OCI-LY3 (cell line): Measurements from ENCODE around the gene ANKRD11.

ENCODE experiments used
- H2AFZ ChIP-seq: fragments of 200-600, 300-600 bp; shearing (Covaris generic); 2 replicates; pipeline ENCODE4 v1.6.0; 2014; ENCODE audit warnings: antibody characterized with exemption, low read depth, low read length
- H3K27ac ChIP-seq: fragments of 200-600, 300-600 bp; sonication (generic); 2 replicates; pipeline ENCODE4 v1.5.1; 2014; ENCODE audit warnings: mild to moderate bottlenecking, low read length, moderate library complexity, mixed read lengths
- H3K27me3 ChIP-seq: fragments of 200-600, 300-600 bp; sonication (generic); 2 replicates; pipeline ENCODE4 v1.6.1; 2014; ENCODE audit warnings: low read depth, low read length, mixed read lengths
- H3K36me3 ChIP-seq: fragments of 200-600, 300-600 bp; sonication (generic); replicated peaks from 2 replicates; pipeline ENCODE3; 2014; ENCODE audit warnings: low read depth, low read length, mixed read lengths
- H3K4me1 ChIP-seq: fragments of 300-600, 200-600 bp; sonication (generic); 2 replicates; pipeline ENCODE4 v1.6.1; 2014; ENCODE audit warnings: low read length, mixed read lengths
- H3K4me2 ChIP-seq: fragments of 200-600, 300-600 bp; sonication (generic); 2 replicates; pipeline ENCODE4 v1.6.1; 2014; ENCODE audit warnings: low read length, mixed read lengths
- H3K4me3 ChIP-seq: fragments of 300-600, 200-600 bp; sonication (generic); 2 replicates; pipeline ENCODE4 v1.5.1; 2014; ENCODE audit warnings: antibody characterized with exemption, mild to moderate bottlenecking, low read length, moderate library complexity
- H3K79me2 ChIP-seq: fragments of 300-600, 200-600 bp; shearing (Covaris generic); 2 replicates; pipeline ENCODE4 v1.6.1; 2014; ENCODE audit warnings: mild to moderate bottlenecking, low read length, mixed read lengths
- H3K9ac ChIP-seq: fragments of 300-600, 200-600 bp; shearing (Covaris generic); 2 replicates; pipeline ENCODE4 v1.6.0; 2014; ENCODE audit warnings: mild to moderate bottlenecking, low read length, moderate library complexity
- H3K9me3 ChIP-seq: fragments of 200-600, 300-600 bp; shearing (Covaris generic); 2 replicates; pipeline ENCODE4 v1.6.1; 2014; ENCODE audit warnings: low read length, mixed read lengths; ENCODE audit not compliant: insufficient read depth
- H4K20me1 ChIP-seq: fragments of 200-600, 300-600 bp; sonication (generic); 2 replicates; pipeline ENCODE4 v1.6.1; 2016; ENCODE audit warnings: low read length, mixed read lengths; ENCODE audit not compliant: insufficient read depth
- EZH2phosphoT487 ChIP-seq: fragments of 200-600 bp; shearing (Covaris generic); IDR thresholded peaks from 2 replicates; pipeline ENCODE4 v1.6.1; 2018; ENCODE audit warnings: antibody characterized with exemption, mixed run types, low read depth
- TF ChIP-seq, protein P1 (sequence below): fragments of 200-600, 300-600 bp; sonication (generic); IDR thresholded peaks from 2 replicates; pipeline ENCODE4 v1.5.1; 2014; ENCODE audit warnings: antibody characterized with exemption, low read length, low read depth

Gene ANKRD11

DNA sequence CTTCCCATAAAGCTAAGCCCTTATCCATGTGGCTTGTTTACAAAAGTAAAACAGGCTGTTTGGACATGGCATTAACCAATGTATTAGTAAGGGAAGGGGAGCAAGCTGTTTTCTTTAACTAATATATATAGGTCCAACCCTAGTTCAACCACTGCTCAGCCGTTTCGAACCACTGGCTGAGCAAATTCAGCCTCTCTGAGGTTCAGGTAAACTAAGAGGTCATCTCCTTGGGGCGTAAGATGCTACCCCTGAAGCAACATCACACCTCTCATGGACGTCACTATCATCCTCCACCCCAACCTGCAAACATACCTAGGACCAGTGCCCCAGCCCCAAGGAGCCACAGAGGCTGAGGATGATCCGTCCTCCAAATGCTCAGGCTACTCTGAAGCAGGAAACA lies 45.2 kb downstream of the ANKRD11 start:
- no peak overlapping the region for H3K9ac ChIP-seq
- peaks cover 100% of the 10 kb centered on the region for H4K20me1 ChIP-seq
- H3K4me1 ChIP-seq, result no peaks in the 10 kb centered on the region
- H3K4me3 ChIP-seq, result no peak overlapping the region
- no peaks in the 10 kb centered on the region for H3K9me3 ChIP-seq
- no peak overlapping the region for H2AFZ ChIP-seq
- peaks cover 100% of the 10 kb centered on the region for H3K79me2 ChIP-seq
- H3K27me3 ChIP-seq, result no peaks in the 10 kb centered on the region
- no peaks in the 10 kb centered on the region for H3K36me3 ChIP-seq
- no peak overlapping the region for H3K4me2 ChIP-seq
- no peak for TF ChIP-seq EZH2phosphoT487
- TF ChIP-seq, protein P1, sequence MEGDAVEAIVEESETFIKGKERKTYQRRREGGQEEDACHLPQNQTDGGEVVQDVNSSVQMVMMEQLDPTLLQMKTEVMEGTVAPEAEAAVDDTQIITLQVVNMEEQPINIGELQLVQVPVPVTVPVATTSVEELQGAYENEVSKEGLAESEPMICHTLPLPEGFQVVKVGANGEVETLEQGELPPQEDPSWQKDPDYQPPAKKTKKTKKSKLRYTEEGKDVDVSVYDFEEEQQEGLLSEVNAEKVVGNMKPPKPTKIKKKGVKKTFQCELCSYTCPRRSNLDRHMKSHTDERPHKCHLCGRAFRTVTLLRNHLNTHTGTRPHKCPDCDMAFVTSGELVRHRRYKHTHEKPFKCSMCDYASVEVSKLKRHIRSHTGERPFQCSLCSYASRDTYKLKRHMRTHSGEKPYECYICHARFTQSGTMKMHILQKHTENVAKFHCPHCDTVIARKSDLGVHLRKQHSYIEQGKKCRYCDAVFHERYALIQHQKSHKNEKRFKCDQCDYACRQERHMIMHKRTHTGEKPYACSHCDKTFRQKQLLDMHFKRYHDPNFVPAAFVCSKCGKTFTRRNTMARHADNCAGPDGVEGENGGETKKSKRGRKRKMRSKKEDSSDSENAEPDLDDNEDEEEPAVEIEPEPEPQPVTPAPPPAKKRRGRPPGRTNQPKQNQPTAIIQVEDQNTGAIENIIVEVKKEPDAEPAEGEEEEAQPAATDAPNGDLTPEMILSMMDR, result no peak
- no peak overlapping the region for H3K27ac ChIP-seq

DNA sequence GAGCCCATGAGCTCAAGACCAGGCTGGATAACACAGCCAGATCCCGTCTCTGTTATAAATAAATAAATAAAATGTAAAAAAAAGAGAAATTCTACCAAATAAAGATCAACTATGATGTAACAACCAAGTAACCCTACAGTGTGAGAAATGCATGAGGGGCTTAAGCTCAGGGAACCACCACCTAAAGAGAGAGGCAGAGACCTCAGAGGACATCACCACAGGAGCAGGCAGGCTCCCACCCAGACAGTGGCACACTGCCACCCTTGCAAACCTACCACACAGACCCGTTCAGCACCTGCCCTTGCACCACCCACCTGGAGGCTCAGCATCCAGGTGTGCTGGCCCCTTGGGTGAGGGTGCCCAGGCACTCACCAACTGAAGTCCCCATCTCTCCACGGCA lies 45.6 kb downstream of the ANKRD11 start:
- Histone ChIP-seq H3K36me3 (no peaks in the 10 kb centered on the region), H3K27ac (no peak overlapping the region), H3K9me3 (no peaks in the 10 kb centered on the region), H3K9ac (no peak overlapping the region), H3K4me2 (no peak overlapping the region), H3K79me2 (peaks cover 100% of the 10 kb centered on the region), H2AFZ (no peak overlapping the region), H3K27me3 (no peaks in the 10 kb centered on the region), H3K4me1 (no peaks in the 10 kb centered on the region), H4K20me1 (peaks cover 100% of the 10 kb centered on the region), H3K4me3 (no peak overlapping the region)
- TF ChIP-seq EZH2phosphoT487, result no peak
- TF ChIP-seq, protein P1, result no peak

DNA sequence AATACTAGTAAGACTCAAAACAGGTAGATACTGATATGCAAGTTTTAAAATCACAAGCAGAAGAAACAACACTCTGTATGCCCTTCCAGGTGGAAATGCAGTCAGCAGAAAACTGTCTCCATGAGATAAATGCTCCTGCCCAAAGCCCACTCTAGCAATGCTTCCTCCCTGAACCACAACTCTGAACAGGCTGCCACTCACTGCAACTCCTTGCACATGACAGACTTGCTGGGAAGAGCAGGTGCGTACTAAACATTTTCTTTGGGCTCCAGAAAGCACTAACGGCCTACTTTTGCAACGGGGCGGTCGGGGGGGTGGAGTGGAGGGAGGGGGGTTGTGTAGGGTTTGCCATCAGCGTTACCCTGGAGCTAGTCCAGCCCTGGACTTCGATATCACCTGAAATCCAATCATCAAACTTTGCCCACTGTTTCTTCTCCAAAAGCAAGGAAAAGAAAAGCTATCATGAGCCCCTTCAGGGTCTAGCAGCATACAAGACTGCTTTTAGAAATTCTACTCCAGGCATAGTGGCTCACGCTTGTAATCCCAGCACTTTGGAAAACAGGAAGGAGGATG lies 46.1 kb downstream of the ANKRD11 start:
- Histone ChIP-seq H3K4me1 (no peaks in the 10 kb centered on the region), H2AFZ (no peak overlapping the region), H3K79me2 (peaks cover 100% of the 10 kb centered on the region), H3K27me3 (no peaks in the 10 kb centered on the region), H3K9me3 (no peaks in the 10 kb centered on the region), H4K20me1 (peaks cover 100% of the 10 kb centered on the region), H3K4me3 (no peak overlapping the region), H3K36me3 (no peaks in the 10 kb centered on the region), H3K4me2 (no peak overlapping the region), H3K27ac (no peak overlapping the region), H3K9ac (no peak overlapping the region)
- TF ChIP-seq EZH2phosphoT487, result no peak
- TF ChIP-seq, protein P1, result no peak

DNA sequence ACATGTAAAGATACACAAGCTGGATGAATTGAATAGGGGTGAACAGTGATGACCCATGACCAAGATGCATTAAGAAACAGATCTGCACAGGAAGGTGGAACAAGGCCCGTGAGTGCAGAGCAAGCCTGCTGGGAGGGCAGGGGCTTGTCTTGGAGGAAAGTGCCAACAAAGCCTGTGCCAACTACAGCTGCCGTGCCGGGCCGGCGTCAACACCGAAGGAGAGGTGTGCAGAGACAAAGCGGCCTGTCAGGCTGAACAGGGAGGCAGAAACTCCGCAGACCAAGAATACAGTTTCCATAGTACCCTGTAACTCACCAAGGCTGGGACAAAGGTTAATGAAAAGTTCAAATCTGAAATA lies 46.7 kb downstream of the ANKRD11 start:
- no peaks in the 10 kb centered on the region for H3K36me3 ChIP-seq
- no peak overlapping the region for H3K9ac ChIP-seq
- H3K9me3 ChIP-seq, result no peaks in the 10 kb centered on the region
- peaks cover 100% of the 10 kb centered on the region for H3K79me2 ChIP-seq
- no peak overlapping the region for H3K4me3 ChIP-seq
- TF ChIP-seq EZH2phosphoT487, result no peak
- TF ChIP-seq, protein P1, result no peak
- no peak overlapping the region for H2AFZ ChIP-seq
- H4K20me1 ChIP-seq, result peaks cover 100% of the 10 kb centered on the region
- H3K27ac ChIP-seq, result no peak overlapping the region
- no peaks in the 10 kb centered on the region for H3K4me1 ChIP-seq
- H3K27me3 ChIP-seq, result no peaks in the 10 kb centered on the region
- H3K4me2 ChIP-seq, result no peak overlapping the region
